HepG2 (cell line): ENCODE measurements around the gene EPC1. TPM values are rescaled to one million over a fixed set of nuclear protein-coding genes. Genes with fewer than 3 reads are reported as not detected.

Experiments
- ATAC-seq: fragments of 200-7000 bp; cut with Tn5 transposase; 3 replicates; pipeline ENCODE4 v1.9.1; 2020; ENCODE audit warnings: mild to moderate bottlenecking, moderate library complexity
- BruUV-seq: library from RNA; stranded (reverse); fragments of 400-500 nt; replicated peaks from 2 replicates; lab custom pipeline; 2021; lab: Mats Ljungman, UMichigan
- CTCF ChIA-PET: fragments of 300-600 bp; formaldehyde crosslinking; extraction: SDS; loops from one replicate; lab custom pipeline; 2021; ENCODE audit warnings: low total read pairs, inconsistent platforms, low intra/inter-chr PET ratio; lab: Yijun Ruan, JAX
- POLR2A ChIA-PET: fragments of 350-600 bp; sonication (Branson Sonifier 250); formaldehyde crosslinking; loops from one replicate; lab custom pipeline; 2020; ENCODE audit warnings: antibody characterized with exemption, inconsistent platforms; lab: Yijun Ruan, JAX
- DNase-seq: peaks from one replicate; pipeline ENCODE4 v3.0.0-alpha.2; 2015; ENCODE audit warnings: low spot score
- FAIRE-seq: peaks from 3 replicates; lab custom pipeline; 2011; peaks lifted over from hg19 to GRCh38; lab: Jason Lieb, UNC
- H2AFZ ChIP-seq: one replicate; pipeline ENCODE4 v1.6.1; 2011; ENCODE audit warnings: low read length, inconsistent platforms
- H3K27ac ChIP-seq: fragments of 300-600 bp; 3 replicates; pipeline ENCODE4 v1.8.0; 2011; ENCODE audit warnings: mixed run types, mild to moderate bottlenecking, mixed read lengths, low read length, inconsistent platforms; ENCODE audit not compliant: insufficient read depth; ENCODE audit errors: extremely low read length
- H3K27me3 ChIP-seq, 2 experiments: fragments of 200-600 bp in 1 of 2; 2 replicates in 1 of 2; 3 replicates in 1 of 2; pipeline versions ENCODE4 v1.6.0 to v1.8.0; 2011; ENCODE audit warnings: low read length in 2 of 2, mild to moderate bottlenecking in 2 of 2, moderate library complexity in 2 of 2, inconsistent platforms in 1 of 2; ENCODE audit not compliant: insufficient read depth in 2 of 2, control insufficient read depth in 1 of 2
- H3K36me3 ChIP-seq, 2 experiments: fragments of 200-600 bp in 1 of 2; replicated peaks in 1 of 2; 2 replicates in 1 of 2; 3 replicates in 1 of 2; pipeline versions ENCODE4 v1.5.1 to v1.8.0; 2011; ENCODE audit warnings: low read length in 2 of 2, inconsistent platforms in 1 of 2; ENCODE audit not compliant: insufficient read depth in 2 of 2, control insufficient read depth in 1 of 2
- H3K4me1 ChIP-seq: 2 replicates; pipeline ENCODE4 v1.5.1; 2012; ENCODE audit warnings: low read length, inconsistent platforms; ENCODE audit not compliant: insufficient read depth
- H3K4me2 ChIP-seq: 2 replicates; pipeline ENCODE4 v1.6.0; 2011; ENCODE audit warnings: low read depth, low read length, inconsistent platforms
- H3K4me3 ChIP-seq, 3 experiments: fragments of 200-600 bp in 1 of 3; sonication (generic), shearing (Covaris generic) in 1 of 3; replicated peaks in 1 of 3; 2 replicates each; pipeline ENCODE4 v1.5.1; 2011 to 2016; ENCODE audit warnings: low read length in 3 of 3, inconsistent platforms in 2 of 3, low read depth in 2 of 3, mild to moderate bottlenecking in 2 of 3, control low read depth in 1 of 3, mixed read lengths in 1 of 3; ENCODE audit not compliant: insufficient read depth in 1 of 3
- H3K79me2 ChIP-seq: one replicate; pipeline ENCODE4 v1.6.1; 2011; ENCODE audit warnings: low read length, inconsistent platforms; ENCODE audit not compliant: insufficient read depth
- H3K9ac ChIP-seq: 2 replicates; pipeline ENCODE4 v1.6.0; 2011; ENCODE audit warnings: mild to moderate bottlenecking, low read depth, low read length, inconsistent platforms; ENCODE audit not compliant: insufficient read depth
- H3K9me3 ChIP-seq: 2 replicates; pipeline ENCODE4 v1.5.1; 2012; ENCODE audit warnings: mild to moderate bottlenecking, low read length
- H4K20me1 ChIP-seq: 2 replicates; pipeline ENCODE4 v1.6.0; 2011; ENCODE audit warnings: inconsistent platforms, mild to moderate bottlenecking, low read length, moderate library complexity; ENCODE audit not compliant: insufficient read depth
- ATF2 ChIP-seq: sonication (generic); formaldehyde crosslinking; IDR thresholded peaks from 2 replicates; pipeline ENCODE4 v1.4.0; 2020; ENCODE audit warnings: missing genetic modification reagents
- ATM ChIP-seq: fragments of 450-650 bp; IDR thresholded peaks from 2 replicates; pipeline ENCODE4 v1.7.1; 2017; ENCODE audit warnings: mild to moderate bottlenecking, borderline replicate concordance
- HDAC6 ChIP-seq: fragments of 200-600 bp; sonication (generic); IDR thresholded peaks from 2 replicates; pipeline ENCODE4 v1.7.0; 2017; ENCODE audit warnings: mild to moderate bottlenecking, antibody characterized with exemption, low read length, low read depth
- MEIS2 ChIP-seq: sonication (generic); formaldehyde crosslinking; IDR thresholded peaks from 2 replicates; pipeline ENCODE4 v1.9.0; 2021; ENCODE audit warnings: mild to moderate bottlenecking, missing genetic modification reagents
- PREB ChIP-seq: sonication (generic); formaldehyde crosslinking; IDR thresholded peaks from 2 replicates; pipeline ENCODE4 v1.4.0; 2020; ENCODE audit warnings: missing genetic modification reagents
- SNAPC5 ChIP-seq: sonication (generic); formaldehyde crosslinking; IDR thresholded peaks from 2 replicates; pipeline ENCODE4 v1.8.1; 2023; ENCODE audit warnings: mild to moderate bottlenecking, missing genetic modification reagents, borderline replicate concordance
- TIGD3 ChIP-seq: sonication (generic); formaldehyde crosslinking; IDR thresholded peaks from 2 replicates; pipeline ENCODE4 v1.5.1; 2020; ENCODE audit warnings: mild to moderate bottlenecking, missing genetic modification reagents, borderline replicate concordance
- ZBTB2 ChIP-seq: sonication (generic); formaldehyde crosslinking; IDR thresholded peaks from 2 replicates; pipeline ENCODE4 v1.8.0; 2022; ENCODE audit warnings: low read depth, missing genetic modification reagents
- ZNF317 ChIP-seq: sonication (generic); formaldehyde crosslinking; IDR thresholded peaks from 2 replicates; pipeline ENCODE4 v1.5.0; 2020; ENCODE audit warnings: mild to moderate bottlenecking, missing genetic modification reagents
- ZNF431 ChIP-seq: sonication (generic); formaldehyde crosslinking; IDR thresholded peaks from 2 replicates; pipeline ENCODE4 v1.9.0; 2022; ENCODE audit warnings: missing genetic modification reagents, low read depth, mild to moderate bottlenecking, borderline replicate concordance
- WGBS: methylation state at CpG from one replicate; pipeline ENCODE4 v1.1.6; 2017; ENCODE audit warnings: low lambda C conversion rate; 5-methylcytosine and 5-hydroxymethylcytosine counted together
- in situ Hi-C: cut with HindIII; loops from 2 replicates; pipeline ENCODE4 v1.10.0; 2017; ENCODE audit warnings: low pct_unique_long_range_greater_than_20kb; ENCODE audit not compliant: extremely low pct_ligation_motif_present
- intact Hi-C: fragments of 100-400 bp; cut with micrococcal nuclease; formaldehyde crosslinking; loops from one replicate; pipeline ENCODE4 v1.10.0; 2022; ENCODE audit not compliant: unreplicated experiment
- polyA plus RNA-seq, 8 experiments: library from polyadenylated mRNA; depleted of rRNA in 3 of 8; stranded (reverse) in 7 of 8; unstranded in 1 of 8; fragments of >200 nt; fragmentation: Illumina TruSeq in 4 of 8; extraction: Trizol in 4 of 8; gene quantifications; 2 replicates each; pipeline versions ENCODE4 v1.2.1 to v1.2.3, GENCODE V29; 2011 to 2016; ENCODE audit warnings: low read depth in 4 of 8, missing spikeins in 1 of 8, mixed read lengths in 1 of 8; ENCODE audit not compliant: insufficient read depth in 1 of 8
- total RNA-seq, 5 experiments: library from RNA; depleted of rRNA; stranded (reverse); fragments of >200 nt; fragmentation: Illumina TruSeq; extraction: Trizol; gene quantifications; 2 replicates each; pipeline ENCODE4 v1.2.3, GENCODE V29; 2016; ENCODE audit warnings: low read depth in 1 of 5

EPC1 gene
- total and polyA plus RNA-seq, 2 of the 13 experiments (the other 11 are each of a cell fraction or from before 2014, with no cell fraction given), result 28.7 to 44.2 TPM

GRCh38 chr10:32349199-32349585, 2.2 kb upstream of the EPC1 start:
- TF ChIP-seq ZNF431 (no peak), ZBTB2 (CRISPR knock-in tag) (no peak), MEIS2 (CRISPR knock-in tag) (no peak), HDAC6 (no peak), TIGD3 (no peak), PREB (no peak), ZNF317 (CRISPR knock-in tag) (no peak), ATF2 (CRISPR knock-in tag) (no peak), ATM (no peak), SNAPC5 (no peak)
- Histone ChIP-seq H3K4me2 (no peak overlapping the region), H3K27me3 (no peaks in the 10 kb centered on the region), H3K27ac (no peak overlapping the region), H4K20me1 (peaks cover 24% of the 10 kb centered on the region), H3K36me3 (peaks cover 0 to 2% of the 10 kb centered on the region in 2 experiments; a peak in 2 of 5 replicates), H3K4me1 (peaks cover 52% of the 10 kb centered on the region), H2AFZ (no peak overlapping the region), H3K4me3 (no peak overlapping the region), H3K9ac (no peak overlapping the region), H3K79me2 (peaks cover 63% of the 10 kb centered on the region), H3K9me3 (no peaks in the 10 kb centered on the region)
- BruUV-seq, result no TSS peak
- in situ Hi-C loops, result no loop called here
- FAIRE-seq (no peak), DNase-seq (no peak), ATAC-seq (no peak)
- ChIA-PET CTCF (no interaction called here), POLR2A (interaction anchor here (2.5 kb wide), 1 partner anchor 11 kb away, joined by 10 read pairs; no protein-coding TSS in a partner anchor)
- WGBS, result 100% methylated on average over 2 of the region's 2 CpGs
- intact Hi-C loops, result no loop called here
